Frontal cortex (tissue), 4 donors: ENCODE measurements around the gene ATOH8. TPM values are rescaled to one million over a fixed set of nuclear protein-coding genes. Genes with fewer than 3 reads are reported as not detected.

Source experiments
- DNase-seq, 2 donors: peaks; one replicate each; pipeline ENCODE4 v3.0.0; 2012; ENCODE audit warnings: low spot score in 2 of 2
- FAIRE-seq: peaks from 2 replicates; lab custom pipeline; 2012; peaks lifted over from hg19 to GRCh38; lab: Jason Lieb, UNC
- total RNA-seq: library from RNA; depleted of rRNA; stranded (reverse); fragments of >200 nt; gene quantifications from one replicate; pipeline ENCODE4 v1.2.3, GENCODE V29; 2014
- donor health status: control.
- donor health status: control.
- donor health status: control.

Gene ATOH8
- total RNA-seq, 1 donor from 2014 or later = 2.0 TPM

DNA sequence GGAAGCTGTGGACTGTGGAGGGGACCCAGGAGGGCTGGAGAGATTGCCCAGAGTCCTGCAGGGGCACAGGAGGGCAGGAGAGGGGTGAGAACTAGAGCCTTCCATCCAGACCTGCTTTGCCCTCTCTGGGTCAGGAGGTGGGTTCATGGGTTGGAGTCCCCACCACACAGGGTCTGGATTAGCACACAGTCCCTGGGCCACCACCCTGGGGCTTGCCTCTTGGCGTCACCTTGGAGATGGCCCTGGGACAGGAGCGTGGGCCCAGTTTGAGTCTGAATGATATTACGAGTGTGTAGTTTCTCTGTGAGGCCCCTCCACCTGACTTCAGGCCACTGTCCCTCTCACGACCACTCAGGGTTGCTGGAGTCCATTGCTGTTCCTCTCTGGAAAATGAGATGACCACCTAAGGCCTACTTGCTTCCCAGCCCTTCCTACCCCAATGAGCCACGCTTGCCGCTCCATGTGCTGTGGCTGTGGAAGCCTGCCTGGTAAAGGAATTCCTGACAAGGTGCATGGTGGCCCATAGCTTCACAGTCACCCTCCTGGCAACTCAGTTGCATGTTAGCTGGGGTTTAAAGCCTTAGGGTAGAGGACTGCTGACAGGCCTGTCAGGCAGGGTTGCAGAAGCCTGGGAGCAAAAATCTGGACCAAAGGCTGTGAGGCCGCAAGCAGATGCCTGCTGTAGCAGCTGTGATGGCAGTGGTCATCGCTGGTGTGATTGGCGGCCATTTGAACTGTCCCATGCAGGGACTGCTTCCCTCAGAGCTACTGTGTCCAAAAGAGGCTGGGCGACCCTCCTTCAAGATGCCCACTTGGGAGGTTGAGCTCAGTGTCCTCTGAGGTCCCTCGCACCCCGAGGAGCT lies 14.2 kb downstream of the ATOH8 start:
- no peak for DNase-seq
- FAIRE-seq = no peak

DNA sequence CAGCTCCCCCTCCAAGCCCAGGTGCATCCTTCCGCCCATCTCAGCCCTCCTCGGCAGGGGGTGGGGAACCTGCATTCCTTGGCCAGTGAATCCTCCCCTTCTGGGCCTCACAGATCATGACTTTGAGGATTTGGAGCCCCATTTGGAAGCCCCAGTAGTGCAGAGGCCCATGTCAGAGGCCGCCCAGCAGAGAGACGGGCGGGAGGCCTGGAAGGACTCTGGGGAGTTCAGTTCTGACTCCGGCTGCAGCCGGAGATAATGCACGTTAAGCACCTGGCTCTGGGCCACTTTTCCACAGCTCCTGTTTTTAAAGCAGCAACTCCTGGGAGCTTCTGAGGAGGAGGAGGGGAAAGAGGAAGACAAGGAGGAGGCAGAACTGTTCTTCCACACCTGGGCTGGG lies 14.9 kb downstream of the ATOH8 start:
- no peak for DNase-seq
- FAIRE-seq = no peak

DNA sequence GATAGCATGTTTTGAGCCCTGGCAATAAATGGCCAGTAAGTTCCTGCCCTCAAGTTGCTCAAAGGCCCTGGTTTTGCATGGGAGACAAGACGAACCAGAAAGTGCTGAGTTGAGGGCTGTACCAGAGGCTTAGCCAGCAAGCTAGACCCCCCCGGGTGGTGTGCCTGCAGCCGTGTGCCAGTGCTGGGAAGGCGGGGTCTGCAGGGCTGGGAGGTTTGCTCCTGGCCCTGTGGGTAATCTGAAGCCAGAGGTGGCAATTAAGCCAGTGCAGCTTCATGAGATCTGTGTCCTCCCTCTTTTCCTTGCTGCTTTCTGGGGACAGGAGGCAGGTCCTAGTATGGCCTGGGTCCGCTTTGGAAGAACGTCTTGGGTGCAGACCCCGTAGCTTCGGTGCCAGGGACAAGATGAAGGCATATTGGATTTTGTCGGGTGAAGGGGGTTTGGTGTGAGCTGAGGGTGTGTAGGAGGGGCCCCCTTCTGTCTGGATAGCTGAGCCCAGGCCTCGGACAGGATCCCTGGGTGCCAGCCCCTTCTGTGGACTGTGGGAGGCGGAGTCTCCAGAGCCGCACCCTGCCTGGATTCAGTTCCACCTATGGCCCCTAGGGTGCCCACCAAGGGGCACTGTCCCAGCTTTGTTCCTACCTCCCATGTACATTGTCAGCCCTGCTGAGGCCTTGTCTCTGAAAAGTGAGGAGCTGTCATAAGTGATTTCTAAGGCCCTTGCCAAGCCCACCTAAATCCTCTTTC lies 15.6 kb downstream of the ATOH8 start:
- no peak for FAIRE-seq

DNA sequence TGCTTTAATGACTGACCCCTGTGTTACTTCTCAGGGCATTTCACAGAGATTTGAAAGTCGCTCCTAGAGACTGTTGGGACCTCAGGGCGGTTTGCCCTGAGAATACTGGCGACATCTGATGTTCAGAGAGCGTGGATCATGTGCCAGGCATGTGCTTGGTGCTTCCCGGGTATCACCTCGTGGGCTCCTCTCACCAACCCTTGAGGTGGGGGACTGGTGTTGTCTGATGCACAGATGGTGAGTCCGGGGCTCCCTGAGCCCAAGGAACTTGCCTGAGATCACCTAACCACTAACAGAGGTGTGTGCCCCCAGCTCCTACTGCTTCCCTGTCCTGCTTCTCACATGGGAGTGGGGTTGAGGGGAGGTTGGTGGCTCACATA lies 16.2 kb downstream of the ATOH8 start:
- FAIRE-seq (no peak), DNase-seq (no peak)

More for the DNA sequence above, 15.6 kb downstream of the ATOH8 start:
- no peak for DNase-seq

DNA sequence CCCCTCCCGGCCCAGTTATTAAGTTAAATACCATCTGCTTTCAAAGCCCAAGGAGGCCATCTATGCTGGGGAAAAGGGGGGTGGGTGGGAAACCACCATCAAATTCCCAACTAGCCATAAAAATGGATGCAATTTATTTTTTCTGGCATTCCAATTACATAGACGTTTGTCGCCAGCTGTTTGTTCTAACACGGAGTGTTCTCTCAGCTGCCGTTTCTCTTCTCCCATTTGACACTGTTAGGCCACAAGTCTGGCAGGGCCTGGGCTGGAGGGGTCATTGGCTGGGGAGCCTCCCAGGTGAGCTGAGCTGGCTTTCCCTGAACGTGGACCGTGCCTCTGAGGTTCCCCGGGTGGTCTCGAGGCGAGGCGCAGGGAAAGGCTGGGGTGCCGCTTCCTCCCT lies 16.6 kb downstream of the ATOH8 start:
- FAIRE-seq (no peak), DNase-seq (no peak)

DNA sequence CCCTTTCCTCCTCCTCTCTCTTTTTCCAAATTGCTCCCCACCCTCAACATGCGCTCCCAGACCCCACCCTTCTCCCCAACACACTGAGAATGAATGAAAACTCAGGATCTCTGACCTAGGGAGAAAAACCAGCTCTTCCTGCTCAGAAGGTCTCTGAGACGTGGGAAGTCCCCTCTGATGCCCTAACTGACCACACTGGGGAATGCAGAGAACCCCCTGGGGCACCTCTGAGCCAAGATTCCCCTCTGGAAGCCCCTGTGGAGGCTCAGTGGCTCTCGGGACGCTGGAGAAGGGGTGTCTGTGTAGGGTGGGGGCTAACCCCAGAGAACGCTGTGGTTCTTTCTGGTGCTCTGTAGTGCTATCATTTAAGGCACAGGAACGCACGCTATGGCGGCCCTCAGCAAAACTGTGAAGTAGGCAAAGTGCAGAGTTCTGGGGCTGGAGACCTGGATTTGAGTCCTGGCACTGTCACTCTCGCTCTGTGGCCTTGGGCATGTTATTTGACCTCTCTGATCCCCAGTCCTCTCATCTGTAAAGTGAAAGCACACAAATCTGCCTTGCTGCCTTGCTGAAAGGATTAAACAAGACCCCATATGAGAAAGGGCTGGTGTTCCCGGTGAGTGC lies 17.1 kb downstream of the ATOH8 start:
- DNase-seq = no peak
- FAIRE-seq = no peak

DNA sequence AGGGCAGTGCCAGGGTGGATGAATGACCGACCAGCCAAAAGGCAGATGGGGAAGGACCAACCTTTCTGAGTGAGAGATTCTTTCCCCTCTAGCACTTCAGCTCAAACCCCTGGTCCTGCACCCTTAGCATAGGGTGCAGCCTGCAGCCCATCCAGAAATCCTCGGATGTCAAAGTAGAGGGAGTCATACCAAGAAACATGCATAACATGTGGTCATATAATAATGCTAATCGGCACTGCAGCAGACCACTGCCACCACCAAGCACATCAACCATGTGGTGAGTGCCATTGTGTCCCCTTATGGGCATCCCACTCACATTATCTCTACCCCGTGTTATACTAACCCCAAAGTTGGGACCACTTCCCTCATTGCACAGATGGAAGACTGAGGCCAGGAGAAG lies 17.7 kb downstream of the ATOH8 start:
- FAIRE-seq = no peak

DNA sequence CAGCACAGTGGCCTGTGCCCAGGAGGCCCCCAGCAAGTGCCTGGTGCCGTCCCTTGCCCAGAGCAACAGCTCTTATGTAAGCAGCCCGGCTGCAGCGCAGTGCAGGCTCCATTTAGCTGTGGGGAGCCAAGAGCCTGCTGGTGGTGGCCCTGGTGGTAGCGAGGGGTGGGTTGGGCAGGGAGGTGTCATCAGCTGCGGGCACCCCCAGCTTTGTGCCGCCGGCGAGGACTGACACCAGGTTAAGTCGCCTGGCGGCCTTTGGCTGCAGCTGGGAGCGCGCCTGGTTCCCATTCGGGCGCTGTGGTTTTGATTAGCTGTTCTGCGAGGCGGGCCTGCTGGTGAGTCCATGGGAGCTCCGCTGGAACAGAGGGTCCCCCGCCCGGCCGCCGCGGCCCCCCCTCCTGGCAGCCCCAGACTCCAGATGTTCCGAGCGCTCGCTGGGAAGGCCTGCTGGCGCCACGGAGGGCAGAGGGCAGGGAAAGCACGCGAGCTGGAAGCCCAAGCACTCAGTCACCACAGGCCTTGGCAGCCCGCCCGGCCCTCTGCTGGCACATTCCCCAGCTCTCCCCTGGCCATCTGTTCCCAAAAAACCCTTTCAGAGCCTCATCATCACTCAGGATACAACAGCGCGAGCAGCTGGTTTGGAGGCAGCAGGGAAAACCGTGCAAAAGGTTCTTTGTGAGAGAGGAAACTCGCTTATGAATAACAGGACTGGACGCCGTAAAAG lies 18.4 kb downstream of the ATOH8 start:
- FAIRE-seq (peak; percentile 19), DNase-seq (peak; percentile 90 to 92)

More for the DNA sequence above, 17.7 kb downstream of the ATOH8 start:
- no peak for DNase-seq

DNA sequence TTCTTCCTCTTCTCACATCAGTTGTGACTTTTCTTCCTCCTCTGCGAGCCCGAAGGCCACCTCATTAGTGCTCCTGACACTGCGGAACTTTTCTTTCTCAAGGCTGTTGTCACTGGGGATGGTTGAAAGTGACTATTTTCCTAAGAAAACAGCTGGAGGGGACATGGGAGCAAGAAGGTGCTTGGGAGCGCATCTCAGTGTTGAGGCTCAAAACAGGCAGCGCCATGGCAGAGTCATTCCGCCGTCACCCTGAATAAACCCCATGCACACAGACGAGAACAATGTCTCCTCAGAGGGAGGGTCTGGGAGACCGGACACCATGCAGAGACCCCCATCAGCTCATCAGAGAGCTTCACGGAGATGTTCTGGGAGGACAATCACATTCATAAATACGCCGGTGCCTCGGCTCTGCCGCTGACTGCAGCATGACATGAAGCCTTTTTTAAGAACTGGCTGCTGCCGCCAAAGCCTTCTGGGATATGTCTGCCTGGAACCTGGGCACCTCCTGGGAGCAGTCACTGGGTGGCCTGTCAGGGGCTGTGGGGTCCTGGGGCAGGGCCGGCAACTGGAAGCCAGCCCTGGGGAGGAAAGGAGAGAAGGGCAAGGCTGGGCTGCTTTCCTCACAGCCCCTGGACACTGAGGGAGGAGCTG lies 19.2 kb downstream of the ATOH8 start:
- DNase-seq = no peak
- FAIRE-seq = no peak

DNA sequence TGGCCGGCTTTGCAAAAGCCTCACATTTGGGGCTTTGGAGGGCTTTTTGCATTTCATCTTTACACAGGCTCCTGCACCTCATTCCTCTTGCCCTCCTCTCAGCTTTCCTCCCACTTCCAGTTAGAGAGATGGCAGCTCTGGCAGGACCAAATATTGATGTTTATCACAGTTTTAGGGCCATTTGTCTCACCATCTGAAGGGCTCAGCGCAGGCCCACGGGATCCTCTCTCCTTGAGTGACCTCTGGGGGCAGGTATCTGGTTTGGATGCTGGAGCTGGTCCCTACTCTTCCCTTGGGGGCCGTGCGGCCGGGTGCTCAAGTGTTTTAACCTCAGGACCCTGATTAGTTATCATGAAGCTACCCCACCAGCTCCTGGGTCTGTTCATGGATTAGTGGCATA lies 19.9 kb downstream of the ATOH8 start:
- FAIRE-seq = no peak

DNA sequence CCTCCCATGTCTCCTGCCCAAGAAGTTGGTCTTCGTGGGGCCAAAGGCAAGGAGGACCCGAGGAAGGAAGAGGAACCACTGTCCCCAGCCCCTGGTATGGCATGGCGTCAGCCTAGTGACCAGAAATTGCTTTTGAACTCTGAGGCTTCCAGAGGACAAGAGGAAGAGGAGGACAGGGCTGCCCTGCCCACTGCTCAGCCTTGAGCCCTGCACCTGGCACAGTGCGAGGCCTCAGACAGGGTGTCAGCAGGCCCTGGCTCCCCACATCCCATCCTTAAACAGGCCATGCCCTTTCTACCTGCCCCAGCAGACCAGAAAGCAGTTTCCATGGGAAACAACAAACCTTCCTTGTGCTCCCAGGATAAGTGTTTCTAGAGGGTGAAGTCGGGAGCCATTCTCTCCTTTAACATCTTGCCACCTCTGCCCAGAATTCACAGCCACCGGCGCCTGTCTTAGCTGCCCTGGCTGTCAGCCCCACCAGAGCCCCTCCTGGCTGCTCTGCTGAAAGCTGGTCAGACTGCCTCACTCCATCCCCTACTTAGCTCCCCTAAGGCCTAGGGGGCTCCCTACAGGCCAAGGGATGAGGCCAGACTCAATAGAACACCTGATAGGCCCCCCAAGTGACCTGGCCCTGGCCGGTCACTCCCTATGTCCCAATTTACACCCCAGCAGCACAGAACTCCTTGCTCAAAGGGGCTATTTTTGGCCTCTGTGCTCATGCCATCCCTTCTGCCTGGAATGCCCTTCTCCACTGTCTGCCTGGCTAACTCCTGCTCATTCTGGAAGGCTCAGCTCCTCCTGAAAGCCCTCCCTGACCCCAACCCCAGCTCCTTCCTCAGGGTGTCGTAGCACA lies 20.6 kb downstream of the ATOH8 start:
- DNase-seq (no peak), FAIRE-seq (no peak)

More for the DNA sequence above, 19.9 kb downstream of the ATOH8 start:
- DNase-seq = no peak

DNA sequence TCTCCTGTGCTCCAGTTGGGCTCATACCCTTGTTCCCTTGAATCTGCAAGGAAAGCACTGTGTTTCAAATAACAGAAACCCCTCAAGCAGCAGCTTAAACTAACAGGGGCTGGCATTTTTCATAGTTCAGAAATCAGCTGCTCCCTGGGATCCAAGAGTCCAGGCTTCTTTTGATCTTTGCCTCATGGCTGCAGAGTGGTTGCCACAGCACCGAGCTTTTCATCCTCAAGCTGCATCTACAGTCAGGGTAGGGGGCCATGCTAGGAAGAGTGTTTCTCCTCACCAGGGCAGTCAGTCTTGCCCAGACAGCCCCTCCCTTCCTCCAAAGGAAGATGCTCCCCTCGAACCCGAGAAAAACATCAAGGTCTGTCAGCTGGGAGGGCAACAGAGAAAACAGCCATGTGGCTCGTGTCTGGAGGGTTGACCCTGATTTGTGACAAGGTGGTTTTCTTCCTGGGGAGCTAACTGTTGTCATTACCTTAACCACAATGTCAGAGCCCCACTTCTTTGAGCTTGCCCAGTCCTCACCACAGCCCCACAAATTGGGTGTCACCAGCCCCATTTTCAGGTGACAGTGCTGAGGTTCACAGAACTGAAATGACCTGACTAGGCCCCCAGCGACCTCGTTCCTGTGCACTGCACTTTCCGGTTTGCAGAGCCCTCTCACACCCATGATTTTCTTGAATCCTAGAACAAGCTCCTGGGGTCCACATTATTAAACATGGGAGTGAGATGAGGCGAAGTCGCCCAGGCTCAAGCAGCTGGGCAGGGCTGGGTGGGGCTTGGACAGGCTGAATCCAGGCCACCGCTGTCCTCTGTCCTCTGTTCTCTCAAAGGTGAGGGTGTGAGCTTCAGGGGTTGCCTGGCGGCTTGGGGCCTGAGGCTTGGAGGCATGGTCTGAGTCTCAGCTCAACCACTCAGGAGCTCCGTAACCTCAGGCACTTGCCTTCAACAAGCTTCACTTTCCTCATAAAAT lies 21.9 kb downstream of the ATOH8 start:
- FAIRE-seq (no peak), DNase-seq (no peak)

DNA sequence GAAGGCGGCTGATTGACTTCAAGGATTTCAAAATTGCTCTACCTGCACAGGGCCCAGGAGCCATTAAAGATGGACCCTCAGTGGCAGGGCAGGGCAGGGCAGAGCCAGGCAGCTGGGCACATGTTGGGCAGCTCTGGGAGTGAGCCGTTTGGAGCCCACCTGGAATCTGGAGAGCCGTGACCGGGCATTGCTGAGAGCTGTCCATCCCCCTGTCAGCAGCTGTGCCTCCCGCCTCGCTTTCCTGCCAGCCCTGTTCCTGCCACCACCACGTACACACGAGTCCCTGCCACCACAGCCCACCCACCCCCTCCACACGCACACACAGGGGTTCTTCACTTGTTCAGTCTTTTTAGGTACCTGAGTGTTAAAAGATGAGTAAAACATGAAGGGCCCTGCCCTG lies 22.9 kb downstream of the ATOH8 start:
- DNase-seq = no peak
- FAIRE-seq = no peak

DNA sequence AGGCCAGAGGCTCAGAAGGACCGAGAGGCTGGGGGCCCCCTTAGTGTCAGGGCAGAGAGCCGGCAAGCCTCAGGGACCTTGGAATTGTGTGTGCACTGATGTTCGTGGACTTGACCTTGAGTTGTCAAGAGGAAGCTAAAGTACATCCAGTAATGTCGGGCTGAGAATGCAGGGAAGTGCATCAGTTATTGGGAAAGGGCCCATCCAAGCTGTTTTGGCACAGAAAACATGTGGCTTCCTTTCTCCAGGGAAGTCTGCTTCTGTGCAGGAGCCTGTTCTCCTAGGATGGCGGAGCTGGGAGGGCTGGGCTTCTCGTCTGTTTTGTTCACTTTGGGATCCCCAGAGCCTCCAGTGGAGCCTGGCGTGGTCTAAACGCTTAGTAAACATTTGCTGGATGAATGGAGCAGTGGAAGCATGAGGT lies 23.7 kb downstream of the ATOH8 start:
- FAIRE-seq = no peak
- no peak for DNase-seq

DNA sequence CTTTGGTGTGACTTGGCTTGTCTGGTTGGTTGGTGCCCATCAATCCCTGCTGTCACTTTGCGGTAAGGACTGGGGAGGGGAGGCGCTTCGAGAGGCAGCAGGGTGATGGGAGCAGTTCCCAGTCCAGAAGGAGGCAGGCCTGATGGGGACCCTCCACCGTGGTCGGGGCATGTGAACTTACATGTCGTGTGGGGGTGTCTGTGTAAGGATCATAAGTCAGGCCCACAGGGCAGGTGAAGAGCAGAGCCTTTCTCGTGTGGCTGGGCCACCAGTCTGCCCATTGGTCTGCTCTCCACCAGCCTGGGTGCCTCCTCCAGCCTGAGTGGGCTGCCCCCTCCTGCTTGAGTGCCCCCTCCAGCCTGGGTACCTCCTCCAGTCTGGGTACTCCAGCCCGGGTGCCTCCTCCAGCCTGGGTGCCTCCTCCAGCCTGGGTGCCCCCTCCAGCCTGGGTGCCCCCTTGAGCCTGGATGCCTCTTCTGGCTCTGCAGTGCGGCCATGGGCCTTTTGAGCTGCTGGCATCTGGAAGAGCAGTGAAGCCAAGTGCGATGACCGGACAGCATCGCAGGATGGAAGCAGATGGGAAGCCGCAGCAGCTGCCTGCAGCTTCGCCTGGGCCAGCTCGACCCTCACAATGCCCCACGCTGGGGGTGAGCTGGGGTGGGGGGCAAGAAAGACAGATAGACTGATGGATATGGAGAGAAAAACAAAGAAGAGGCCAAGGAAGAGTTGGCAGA lies 25.0 kb downstream of the ATOH8 start:
- FAIRE-seq (no peak), DNase-seq (no peak)

DNA sequence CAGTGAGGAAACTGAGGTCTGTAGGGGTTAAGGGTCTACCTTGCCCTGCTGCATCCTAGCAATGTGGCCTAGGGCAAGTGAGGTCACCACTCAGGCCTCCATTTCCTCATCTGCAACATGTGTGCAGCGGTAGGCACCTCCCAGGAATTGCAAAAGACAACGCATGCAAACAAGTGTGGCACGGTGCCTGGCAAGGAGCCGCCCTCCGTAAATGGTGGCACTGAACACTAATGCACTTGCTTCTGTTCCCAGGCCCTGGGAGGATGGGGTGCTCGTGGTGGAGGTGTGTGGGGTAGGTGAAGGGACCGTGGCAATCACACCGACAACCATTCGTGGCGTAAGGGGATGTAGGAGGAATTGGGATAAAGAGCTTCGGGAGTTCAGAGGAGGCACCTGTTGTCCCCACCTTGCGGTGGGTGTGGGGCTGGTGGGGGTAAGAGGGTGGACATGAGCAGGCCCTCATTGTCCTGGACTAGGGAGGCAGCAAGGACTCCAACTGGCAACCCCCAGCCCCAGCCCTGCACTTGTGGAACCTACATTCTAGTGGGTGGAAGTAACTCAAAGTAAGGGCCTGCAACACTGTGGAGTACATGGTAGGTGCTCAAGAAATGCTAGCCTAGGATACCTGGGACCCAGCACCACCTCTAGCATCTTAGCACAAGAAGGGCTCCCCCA lies 26.0 kb downstream of the ATOH8 start:
- DNase-seq = no peak
- FAIRE-seq = no peak
